ENCODE measurements around the gene NAXD.
"Not testable (repeated sequence)": the region's sequence is repeated elsewhere in the genome, so short reads cannot be mapped to it uniquely, and the experiment has no call there.

NAXD gene

DNA sequence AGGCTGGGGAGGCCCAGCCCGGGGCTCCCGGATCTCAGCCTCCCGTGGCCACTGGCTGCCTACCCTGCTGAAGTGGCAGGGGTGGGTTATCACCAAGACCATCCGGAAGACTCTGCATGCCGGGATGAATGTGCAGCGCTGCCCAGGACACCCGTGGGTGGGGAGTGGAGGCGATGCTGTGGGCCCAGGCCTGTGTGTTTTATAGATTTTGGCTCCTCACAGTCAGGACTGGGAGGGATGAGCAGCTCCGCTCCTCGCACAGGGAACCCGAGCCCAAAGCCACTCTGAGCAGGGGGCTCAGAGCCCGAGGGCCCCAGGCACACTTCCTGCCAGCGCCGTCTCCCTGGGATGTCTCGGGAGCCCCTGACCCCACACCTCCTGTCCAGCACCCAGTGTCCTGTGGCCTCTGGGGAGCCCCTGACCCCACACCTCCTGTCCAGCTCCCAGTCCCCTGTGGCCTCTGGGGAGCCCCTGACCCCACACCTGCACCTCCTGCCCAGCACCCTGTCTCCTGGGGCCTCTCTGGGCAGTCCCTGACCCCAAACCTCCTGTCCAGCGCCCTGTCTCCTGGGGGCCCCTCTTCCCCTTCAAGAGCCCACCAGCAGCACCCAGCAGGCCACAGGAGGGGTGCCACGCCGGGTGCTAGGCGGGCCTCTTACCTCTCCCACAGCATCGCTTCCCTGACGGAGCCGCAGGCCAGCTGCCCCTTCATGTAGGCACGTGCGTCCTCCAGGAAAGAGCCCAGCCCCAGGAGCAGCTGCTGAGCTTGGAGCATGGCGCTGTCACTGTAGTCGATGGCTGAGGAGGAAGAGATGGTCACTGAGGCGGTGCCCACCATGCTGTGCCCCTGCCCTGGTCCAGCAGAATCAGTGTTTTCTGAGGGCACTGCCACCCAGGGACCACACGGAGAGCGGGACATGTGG lies 31.4 kb downstream of the NAXD start:
- no peak for DNase-seq

GRCh38 chr13:110647365-110647737 lies 32.0 kb downstream of the NAXD start:
- no peak for DNase-seq

DNA sequence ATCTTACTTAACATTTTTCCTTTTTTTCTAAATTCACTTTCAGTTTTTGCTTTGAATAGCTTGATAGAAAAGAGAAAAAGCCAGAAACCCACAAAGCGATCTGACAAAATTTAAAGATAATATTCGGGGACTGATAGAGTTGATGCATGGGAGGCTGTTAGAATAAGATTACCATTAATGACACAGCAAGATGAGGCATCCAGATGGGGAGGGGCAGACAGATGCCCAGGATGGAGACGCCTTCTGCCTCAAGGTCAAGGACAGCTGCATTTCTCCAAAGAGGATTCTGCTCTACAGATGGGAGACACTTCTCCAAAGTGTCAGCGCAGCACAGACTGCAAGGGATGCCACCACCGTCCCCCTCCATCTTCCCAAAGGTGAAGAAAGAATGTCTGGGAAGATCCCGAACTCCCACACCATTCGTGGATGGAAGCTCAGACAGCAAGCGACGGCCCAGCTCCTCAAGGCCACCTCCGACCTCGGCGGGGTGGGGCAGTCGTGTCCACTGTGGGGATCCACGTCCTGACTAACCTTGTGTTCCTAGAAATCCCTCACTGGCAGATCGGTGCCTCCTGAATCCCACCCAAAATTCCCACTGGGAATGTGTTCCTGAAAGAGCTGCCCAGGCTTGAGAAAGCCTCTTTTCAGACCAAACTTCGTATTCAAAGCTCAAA lies 32.9 kb downstream of the NAXD start:
- DNase-seq: no peak

- no peak for DNase-seq
Measured at GRCh38 chr13:110648848-110649421, 33.6 kb downstream of the NAXD start.

DNA sequence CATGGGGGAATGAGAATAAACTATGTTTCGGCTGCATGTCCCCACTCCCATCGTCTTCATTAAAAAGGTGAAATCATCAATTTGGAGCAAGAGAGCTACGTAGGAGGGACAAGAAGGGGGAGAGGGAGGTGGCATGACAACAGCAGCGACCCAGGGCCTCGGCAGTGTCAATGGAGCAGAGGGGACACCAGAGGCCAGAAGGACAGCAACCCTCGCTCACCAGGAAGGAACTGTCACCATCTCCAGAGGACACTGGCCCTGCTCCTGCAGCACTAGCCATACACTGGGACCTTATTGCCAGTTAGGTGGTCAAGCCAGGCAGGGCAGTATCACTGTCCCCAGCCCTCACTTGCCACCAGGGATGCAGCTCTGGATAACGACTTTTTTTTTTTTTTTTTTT lies 34.2 kb downstream of the NAXD start:
- no peak for DNase-seq

DNA sequence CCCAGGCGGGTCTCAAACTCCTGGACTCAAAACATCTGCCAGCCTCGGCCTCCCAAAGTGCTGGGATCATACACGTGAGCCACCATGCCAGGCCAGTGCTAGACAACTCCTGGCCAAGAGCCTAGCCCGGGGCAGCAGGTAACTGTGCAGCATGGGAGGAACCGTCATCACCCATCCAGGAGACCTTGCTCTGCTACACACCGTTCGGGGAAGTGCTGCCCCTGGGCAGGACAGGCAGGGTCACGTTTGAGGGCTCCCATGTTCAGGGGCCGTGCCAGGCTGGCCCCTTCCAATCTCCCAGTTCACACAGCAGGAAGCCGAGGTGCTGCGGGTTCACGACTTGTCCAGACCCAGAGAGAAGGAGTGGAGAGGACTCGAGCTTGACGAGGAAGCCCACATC lies 35.1 kb downstream of the NAXD start:
- no peak for DNase-seq

DNA sequence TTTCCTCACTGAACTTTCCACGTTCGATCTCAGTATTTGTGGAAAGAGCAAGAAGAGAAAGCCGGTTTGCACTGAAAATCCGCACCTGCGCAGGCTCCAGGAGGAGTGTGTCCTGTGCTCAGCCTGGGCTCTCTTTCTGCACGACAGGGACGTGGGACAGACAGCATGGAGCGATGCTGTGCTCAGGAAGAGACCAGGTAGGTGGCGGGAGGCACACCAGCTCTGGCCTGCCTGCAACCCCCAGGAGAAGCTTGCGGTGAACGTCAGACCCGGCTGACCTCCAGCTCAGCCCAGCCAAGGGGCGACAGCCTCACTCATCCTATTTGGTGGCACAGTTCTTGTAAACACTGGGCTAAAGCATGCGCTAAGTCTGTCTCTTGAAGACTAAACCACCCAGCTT lies 35.9 kb downstream of the NAXD start:
- DNase-seq: no peak

GRCh38 chr13:110651726-110652230 lies 36.4 kb downstream of the NAXD start:
- peak; percentile 37 for DNase-seq

- peak; percentile 82 for DNase-seq
Measured at GRCh38 chr13:110652231-110652730, 36.9 kb downstream of the NAXD start.

DNA sequence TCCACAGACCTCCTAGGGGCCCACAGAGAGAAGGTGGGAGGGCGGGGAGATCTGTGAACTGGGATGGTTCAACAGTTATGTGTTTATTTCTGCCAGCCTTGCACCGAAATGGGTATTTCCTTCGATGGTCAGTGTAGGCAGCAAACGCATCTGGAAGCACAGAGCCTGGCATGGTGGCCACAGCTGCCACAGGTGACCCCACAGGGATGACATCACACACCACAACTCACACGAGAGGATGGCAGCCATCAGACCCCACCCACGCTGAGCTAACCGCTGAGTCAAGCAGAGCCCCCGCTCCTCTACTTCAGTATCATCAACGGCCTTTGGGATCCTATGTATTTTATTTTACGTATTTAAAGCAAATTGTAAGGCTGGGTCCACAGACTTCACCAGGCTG lies 37.4 kb downstream of the NAXD start:
- DNase-seq: no peak

DNA sequence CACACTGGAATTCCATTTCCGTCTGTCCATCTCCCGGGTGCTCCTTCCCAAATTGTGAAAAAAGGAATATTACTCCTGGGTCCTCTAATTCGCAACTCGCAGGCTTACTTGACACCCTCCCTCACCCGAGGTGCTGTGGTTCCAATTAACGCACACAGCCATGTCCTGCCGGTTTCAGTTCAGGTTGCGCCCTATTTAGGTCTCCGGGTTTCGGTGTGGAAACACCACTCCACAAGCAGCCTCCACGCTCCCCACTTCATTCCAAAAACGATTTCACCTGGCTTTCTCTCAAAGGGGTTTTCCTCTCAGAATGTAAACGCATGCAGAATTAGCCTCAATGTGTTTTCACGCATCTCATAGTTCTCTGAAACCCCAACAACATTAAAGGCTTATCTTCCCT lies 37.9 kb downstream of the NAXD start:
- DNase-seq: no peak

DNA sequence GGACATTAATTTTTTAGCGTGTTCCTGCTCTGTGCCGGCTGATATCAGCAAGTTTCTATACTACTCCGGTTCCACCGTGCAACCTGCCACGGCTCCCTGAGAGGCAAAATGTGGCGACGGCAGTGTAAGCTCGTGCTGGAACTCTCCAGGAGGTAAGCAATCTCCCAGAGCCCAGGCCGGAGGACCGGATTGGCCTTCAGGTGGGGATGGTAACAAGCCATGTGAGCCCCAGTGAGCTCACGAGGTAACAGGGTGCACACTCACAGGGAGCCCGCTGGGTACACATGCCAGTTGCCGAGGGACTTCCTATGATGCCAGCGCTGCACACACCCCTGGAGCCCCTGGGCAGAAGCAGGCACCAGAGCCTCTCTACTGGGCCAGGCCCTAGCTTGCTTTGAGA lies 38.5 kb downstream of the NAXD start:
- no peak for DNase-seq

DNA sequence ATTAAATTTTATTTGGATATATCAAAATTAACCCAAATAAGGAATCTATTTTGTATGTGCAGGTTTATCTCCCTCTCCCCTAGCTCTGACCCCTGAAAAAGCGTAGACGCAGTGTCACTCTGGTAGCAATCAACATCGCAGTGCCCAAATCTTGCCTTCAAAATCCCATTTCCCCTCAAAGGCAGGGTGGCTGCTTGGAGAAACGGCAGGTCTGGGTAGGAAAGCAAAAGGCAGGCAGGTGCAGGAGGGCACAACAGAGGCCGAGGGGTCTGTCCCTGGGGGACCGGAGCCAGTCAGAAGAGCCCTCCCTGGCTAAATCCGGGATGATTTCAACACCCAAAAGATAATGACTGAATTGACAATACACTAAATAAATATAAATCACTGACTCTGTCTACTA lies 41.9 kb downstream of the NAXD start:
- DNase-seq: no peak

DNA sequence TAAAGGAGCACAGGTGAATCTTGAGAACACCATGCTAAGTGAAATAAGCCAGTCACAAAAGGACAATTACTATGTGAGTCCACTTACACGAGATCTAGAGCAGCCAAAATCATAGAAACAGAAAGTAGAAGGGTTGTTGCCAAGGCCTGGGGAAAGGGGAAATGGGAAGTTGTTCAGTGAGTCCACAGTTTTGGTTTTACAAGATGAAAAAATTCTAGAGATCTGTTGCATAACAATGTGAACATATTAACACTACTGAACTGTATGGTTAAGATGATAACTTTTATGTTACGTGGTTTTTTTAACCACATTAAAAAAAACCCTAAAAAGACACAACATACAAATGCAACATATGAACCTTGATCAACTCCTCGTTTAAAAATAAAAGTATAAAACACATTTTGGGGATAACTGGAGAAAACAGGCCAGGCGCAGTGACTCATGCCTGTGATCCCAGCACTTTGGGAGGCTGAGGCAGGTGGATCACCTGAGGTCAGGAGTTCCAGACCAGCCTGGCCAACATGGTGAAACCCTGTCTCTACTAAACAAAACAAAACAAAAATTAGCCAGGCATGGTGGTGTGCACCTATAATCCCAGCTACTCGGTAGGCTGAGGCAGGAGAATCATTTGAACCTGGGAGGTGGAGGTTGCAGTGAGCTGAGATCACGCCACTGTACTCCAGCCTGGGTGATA lies 43.0 kb downstream of the NAXD start:
- not testable (repeated sequence) for DNase-seq

- no peak for DNase-seq
Measured at GRCh38 chr13:110661256-110661655, 45.9 kb downstream of the NAXD start.

DNA sequence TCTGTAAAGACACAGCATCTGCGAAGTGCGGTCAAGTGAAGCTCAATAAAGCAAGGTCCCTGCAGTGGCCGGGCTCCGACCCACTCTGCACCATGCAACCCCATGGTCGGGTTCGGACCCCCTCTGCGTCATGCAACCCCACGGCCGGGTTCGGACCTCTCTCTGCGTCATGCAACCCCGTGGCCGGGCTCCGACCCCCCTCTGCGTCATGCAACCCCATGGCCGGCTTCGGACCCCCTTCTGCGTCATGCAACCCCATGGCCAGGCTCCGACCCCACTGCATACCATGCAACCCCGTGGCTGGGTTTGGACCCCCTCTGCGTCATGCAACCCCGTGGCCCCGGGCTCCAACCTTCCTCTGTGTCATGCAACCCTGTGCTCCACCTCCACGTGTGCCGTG lies 46.7 kb downstream of the NAXD start:
- DNase-seq: no peak

DNA sequence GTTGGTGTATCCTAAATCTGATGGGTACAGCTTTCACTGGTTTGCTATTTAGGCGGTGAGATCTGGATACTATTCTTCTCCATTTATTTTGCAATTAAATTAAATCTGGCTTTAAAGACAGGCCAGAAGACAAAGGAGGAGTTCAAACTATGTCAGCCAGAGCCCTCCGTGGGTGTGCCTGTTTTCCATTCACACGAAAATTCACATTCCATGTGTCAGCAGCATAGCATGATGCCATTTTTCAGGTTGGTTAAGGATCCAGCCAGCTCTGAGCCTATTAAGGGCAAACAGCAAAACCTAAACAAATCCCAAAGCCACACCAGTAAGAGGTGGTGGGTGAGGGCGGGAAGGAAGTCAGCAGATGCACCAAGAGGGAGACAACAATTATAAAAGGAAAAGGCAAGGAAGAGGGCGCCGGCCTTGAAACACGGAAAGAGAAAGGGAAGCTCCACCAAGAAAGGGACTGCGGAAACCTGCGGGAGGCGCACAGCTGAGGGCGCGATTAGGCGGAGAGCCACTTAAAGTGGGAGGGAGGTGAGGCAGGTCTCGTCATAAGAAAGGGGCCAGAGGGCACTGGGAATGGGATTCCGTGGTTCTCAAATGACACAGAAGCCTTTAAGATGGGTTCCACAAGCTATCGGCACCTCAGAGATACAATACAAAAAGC lies 47.6 kb downstream of the NAXD start:
- no peak for DNase-seq

GRCh38 chr13:110663491-110663890 lies 48.1 kb downstream of the NAXD start:
- no peak for DNase-seq

DNA sequence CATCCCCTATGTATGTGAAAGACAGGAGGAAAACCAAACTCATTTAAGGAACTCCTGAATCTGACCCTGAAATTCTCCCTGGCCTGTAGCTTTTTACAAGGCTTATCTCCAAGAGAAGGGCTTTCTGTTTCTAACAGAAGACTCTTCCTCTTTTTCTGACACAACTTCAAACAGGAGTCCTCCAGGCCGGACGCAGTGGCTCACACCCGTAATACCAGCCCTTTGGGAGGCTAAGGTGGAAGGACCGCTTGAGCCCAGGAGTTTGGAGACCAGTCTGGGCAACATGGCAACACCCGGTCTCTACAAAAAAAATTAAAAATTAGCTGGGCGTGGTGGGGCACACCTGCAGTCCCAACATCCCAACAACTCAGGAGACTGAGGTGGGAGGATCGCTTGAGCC lies 48.7 kb downstream of the NAXD start:
- no peak for DNase-seq

DNA sequence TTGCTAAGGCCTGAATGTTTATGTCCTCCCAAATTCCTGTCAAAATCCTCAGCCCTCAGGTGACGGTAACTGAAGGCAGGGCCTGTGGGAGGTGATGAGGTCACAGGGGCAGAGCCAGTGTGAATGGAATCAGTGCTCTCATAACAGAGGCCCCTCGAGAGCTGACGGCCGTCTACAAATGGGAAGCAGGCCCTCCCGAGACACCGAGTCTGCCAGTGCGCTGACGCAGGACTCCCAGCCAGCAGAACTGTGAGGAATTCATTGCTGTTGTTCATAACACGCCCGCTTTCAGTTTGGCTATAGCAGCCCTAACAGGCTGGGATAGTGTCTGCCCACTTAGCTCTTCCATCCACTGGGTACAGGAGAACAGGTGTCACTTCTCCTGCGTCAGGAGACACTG lies 49.3 kb downstream of the NAXD start:
- DNase-seq: no peak

DNA sequence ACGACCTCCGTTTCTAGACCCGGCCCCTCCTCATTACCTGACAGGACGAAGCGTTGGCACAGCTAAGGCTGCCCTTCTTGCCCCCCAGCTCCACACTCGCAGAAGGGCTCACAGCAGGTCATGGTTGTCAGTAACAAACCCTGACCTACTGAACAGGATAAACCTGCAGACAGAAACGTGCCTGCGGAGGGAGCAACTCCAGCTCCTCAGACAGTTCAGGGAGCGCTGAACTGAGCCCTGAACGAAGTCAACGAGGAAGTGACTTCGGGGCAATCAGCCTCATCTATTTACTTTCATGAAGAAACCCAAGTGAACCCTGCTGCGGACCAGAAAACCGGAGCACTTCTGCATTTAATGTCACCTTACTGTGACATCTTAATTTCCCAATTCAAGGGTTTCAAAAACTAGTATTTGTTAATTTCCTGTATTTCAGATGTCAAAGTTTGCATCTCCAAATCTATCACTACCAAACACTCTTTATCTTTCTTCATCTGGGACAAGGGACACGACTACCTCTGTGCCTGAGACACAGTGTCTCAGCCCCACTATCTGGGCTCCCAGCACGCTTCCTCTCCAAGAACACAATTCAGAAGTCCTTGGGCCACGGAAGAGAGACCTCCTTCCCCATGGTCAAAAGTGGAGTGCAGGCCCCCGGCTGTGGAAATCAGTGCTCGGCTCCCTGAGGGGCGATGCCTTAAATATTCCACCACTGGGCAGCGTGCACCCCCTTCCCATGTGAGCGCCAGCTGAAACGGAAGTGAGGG lies 50.3 kb downstream of the NAXD start:
- DNase-seq: no peak

DNA sequence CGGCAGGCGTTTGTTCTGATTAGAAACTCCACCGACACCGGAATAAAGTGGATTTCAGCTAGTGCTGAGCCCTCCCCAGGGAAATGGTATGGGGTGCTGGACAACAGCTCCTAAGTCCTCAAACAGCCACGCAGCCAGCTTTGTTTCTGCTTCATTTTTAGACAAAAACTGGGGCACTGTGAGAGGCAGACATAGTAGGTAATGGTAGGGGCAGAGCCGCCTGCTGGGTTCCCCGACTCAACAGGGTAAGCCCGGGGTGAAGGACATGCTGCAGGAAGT lies 50.8 kb downstream of the NAXD start:
- no peak for DNase-seq

All from DMS79 (cell line).